Retina (tissue), 1 donor: ENCODE measurements around the gene LRCOL1.
"Not testable (repeated sequence)": the region's sequence is repeated elsewhere in the genome, so short reads cannot be mapped to it uniquely, and the experiment has no call there.

Experiments
- DNase-seq: peaks from one replicate; pipeline ENCODE4 v3.0.0-alpha.2; 2016

The LRCOL1 gene

DNA sequence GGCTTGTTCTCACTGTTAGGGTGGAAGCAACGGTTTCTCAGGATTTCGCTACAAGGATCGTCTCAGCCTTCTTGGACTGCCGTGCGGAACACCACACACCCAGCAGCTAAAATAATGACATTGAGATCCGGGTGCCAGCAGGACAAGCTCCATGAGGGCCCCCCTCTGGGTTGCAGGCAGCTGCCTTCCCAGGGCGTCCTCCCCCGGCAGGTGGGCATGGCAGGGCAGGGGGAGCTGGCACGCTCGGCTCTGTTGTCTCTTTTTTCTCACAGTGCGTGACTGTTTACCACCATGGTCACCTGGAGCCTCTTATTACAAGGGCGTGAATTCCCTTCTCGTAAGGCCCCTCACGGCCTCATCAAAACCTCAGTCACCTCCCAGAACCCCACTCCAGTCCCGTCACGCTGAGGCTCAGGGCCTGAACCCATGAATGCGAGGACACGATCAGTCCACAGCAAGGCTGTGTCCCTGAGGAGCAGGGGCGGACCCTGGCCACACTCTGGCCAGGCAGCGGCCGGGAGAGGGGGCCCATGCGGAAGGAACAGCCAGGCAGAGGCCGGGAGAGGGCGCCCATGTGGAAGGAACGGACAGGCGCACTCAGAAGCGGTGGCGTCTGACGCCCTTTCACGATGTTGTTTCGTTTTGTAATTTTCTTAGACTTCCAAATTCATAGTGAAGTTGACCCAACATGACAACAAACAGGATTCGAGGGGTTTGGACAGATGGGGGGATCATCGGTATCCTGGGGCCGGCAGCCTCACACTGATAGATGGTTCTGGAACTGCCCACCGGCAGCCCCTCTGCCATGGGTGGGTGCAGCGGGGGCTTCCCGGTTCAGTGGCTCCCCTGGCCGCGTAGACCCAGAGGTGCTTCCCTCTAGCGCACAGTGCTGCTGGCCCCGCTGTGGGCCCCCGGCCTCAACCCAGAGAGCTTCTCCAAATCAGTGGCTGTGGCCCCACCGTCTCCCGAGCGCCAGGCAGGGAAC lies 10.0 kb downstream of the LRCOL1 start:
- peak; percentile 87 for DNase-seq

DNA sequence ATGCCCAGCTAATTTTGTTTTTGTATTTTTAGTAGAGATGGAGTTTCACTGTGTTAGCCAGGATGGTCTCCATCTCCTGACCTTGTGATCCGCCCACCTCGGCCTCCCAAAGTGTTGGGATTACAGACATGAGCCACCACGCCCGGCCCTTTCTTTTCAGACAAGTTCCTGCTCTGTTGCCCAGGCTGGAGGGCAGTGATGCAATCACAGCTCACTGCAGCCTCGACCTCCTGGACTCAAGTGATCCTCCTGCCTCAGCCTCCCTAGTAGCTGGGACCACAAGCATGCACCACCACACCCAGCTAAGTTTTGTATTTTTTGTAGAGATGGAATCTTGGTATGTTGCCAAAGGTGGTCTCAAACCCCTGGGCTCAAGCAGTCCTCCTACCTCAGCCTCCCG lies 10.9 kb downstream of the LRCOL1 start:
- DNase-seq: not testable (repeated sequence)

DNA sequence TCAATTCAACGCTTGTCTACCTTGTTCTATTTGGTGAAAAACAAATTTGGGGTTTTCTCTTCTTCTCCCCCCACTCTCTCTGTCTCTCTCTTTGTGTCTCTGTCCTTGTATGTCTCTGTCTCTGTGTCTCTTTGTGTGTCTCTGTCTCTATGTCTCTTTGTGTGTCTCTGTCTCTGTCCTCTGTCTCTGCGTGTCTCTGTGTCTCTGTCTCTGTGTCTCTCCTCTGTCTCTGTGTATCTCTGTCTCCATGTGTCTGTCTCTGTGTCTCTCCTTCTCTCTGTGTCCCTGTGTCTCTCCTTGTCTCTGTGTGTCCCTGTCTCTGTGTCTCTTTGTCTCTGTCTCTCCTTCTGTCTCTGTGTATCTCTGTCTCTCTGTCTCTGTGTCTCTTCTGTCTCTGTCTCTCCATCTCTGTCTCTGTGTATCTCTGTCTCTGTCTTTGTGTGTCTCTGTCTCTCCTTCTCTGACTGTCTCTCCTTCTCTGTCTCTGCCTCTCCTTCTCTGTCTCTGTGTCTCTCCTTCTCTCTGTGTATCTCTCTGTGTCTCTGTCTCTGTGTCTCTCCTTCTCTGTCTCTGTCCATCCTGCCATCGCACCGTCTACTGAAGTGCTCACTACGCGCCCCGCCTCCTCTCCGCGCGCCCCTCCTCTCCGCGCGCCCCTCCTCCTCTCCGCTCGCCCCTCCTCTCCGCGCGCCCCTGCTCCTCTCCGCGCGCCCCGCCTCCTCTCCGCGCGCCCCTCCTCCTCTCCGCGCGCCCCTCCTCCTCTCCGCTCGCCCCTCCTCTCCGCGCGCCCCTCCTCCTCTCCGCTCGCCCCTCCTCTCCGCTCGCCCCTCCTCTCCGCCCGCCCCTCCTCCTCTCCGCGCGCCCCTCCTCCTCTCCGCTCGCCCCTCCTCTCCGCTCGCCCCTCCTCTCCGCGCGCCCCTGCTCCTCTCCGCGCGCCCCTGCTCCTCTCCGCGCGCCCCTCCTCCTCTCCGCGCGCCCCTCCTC lies 12.8 kb downstream of the LRCOL1 start:
- DNase-seq: peak; percentile 43

DNA sequence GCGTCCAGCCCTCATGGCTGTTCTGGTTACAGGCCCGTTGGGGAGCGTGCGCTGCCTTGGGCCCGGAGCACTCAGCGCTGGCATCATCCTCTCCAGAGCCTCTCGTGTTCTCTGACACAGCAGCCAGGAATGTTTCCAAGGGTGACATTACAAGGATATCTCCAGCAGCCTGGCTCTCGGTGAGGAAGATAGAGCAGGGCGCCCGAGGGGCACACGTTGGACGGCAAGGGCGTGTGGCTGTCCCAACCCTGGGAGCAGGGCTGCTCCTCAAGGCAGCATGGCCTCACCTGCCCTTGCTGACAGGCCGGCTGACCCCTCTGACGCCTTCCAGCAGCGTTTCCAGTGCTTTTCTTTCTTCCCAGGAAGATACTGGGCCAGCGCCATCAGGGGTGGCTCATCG lies 14.4 kb downstream of the LRCOL1 start:
- no peak for DNase-seq

DNA sequence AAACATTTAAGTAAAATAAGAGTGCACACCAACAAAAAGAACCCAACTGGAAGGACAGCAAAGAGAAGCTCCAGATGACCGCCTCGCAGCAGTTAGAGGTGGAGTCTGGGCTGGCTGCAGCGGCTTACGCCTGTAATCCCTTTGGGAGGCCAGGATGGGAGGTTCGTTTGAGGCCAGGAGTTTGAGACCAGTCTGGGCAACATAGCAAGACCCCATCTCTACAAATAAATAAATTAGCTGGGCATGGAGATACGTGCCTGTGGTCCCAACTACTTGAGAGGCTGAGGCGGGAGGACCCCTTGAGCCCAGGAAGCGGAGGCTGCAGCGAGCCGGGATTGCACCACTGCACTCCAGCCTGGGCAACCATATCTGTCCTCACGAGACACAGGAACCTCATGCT lies 15.2 kb downstream of the LRCOL1 start:
- DNase-seq: no peak

DNA sequence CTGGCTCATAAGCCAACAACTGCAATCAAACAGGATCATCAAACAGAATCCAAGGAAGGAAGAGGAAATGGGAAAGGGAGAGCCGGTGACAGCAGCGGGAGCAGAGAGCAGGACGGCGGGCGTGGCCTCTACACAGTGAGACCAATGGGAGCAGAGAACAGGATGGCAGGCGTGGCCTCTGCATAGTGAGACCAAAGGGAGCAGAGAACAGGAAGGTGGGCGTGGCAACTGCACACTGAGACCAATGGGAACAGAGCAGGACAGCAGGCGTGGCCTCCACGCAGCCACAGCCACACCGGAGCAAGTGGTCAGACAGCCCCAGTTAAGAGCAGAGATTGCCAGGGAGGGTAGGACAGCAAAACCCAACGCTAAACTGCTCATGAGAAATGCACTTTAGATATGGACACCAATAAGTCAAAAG lies 16.4 kb downstream of the LRCOL1 start:
- peak; percentile 85 for DNase-seq

DNA sequence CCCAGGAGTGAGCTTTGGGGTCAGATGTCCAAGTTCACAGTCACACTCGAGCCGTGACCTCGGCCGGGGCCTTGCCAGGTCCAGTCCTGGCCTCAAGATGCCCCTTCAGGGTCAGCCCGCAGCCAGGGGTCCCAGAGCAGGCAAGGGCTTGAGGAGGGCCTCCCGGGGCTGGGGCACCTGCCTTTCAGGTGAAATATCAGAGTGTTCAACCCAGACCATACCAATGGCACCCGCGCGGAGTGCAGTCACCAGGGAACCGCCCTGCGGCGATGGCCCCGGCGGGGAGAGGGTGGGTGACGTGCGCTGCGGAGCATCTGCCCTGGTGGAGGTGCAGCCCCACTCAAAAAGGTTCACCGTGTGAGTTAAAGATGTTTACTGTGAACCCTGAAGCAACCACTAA lies 16.9 kb downstream of the LRCOL1 start:
- DNase-seq: no peak

DNA sequence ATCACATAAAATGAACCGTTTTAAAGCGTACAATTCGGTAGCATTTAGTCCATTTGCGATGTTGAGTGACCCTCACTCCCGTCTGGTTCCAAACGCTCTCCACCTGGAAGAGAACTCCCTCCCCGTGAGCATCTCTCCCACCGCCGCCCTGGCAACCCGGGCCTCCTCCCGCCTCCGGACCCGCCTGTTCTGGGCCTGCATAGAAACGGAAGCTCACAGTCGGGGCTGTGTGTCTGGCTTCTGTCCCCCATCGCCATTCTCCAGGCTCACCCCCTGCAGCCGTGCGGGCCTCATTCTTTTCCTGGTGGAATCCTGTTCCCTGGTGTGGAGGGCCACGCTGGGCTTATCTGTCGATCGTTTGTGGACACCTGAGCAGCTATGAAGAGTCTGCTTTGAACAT lies 17.3 kb downstream of the LRCOL1 start:
- no peak for DNase-seq

DNA sequence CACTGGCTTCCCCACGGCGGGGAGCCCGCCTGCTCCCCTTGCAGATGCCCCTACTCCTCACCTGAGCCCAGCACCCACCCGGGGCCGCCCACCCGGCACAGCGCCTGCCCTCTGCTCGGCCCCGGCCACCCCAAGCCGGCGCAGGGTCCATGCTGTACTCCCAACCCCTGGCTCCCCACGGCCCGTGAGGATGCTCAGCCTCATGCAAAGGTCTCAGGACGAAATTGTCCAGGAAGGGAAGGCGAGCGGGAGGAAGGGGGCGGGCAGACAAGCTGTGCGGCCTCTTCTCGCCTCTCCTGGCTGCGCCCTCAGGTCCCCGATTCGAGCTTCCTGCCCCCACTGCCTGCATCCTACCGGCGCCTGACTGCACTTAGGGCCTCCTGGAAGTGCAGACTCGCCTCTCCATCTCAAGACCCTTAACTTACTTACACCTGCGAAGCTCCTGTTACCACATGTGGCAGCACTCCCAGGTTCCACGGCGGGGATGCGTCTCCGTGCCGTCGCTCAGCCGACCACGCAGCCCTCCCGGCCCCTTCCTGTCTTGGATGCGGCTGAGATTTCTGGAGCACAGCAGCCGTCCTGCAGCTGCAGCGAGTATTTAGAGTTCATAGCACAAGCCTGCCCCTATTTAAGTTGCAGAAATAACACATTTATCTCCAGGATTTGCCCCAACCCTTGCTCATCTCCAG lies 18.0 kb downstream of the LRCOL1 start:
- DNase-seq: no peak

DNA sequence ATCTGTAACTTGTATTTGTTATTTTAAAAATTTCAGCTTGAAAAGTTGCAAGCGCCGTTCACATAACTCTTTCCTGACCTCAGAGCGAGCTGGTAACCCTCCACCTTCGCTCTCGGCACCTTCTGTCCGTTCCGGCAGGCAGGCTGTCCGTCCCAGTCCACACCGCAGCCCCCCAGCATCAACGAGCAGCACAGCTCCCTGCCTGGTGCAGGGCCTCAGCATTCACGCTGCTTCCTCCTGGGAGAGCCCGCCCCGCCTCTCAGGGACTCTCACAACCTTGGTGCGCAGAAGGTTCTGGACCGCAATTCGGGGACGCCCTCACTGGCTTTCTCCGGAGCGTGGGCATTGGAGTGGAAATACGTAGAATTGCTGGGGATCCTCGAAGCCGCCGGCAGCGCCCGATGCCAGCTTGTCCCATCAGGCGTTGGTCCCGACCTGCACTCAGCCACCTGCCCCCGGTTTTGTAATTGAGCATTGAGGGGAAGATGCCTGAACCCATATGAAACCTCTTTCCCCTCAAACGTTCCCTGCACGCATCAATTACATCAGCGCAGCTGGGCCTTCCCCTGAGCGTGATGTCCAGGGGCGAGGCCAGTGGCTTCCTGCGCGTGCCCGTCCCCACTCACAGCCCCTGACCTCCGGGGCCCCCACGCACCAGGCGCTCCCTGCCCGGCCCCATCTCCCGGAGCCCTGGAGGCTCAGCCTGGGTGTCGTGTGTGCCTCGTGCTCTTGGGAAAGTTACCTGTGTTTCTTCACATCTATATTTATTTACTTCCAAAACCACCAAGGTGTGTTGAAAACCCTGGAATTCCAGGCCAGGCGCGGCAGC lies 19.1 kb downstream of the LRCOL1 start:
- DNase-seq: no peak

DNA sequence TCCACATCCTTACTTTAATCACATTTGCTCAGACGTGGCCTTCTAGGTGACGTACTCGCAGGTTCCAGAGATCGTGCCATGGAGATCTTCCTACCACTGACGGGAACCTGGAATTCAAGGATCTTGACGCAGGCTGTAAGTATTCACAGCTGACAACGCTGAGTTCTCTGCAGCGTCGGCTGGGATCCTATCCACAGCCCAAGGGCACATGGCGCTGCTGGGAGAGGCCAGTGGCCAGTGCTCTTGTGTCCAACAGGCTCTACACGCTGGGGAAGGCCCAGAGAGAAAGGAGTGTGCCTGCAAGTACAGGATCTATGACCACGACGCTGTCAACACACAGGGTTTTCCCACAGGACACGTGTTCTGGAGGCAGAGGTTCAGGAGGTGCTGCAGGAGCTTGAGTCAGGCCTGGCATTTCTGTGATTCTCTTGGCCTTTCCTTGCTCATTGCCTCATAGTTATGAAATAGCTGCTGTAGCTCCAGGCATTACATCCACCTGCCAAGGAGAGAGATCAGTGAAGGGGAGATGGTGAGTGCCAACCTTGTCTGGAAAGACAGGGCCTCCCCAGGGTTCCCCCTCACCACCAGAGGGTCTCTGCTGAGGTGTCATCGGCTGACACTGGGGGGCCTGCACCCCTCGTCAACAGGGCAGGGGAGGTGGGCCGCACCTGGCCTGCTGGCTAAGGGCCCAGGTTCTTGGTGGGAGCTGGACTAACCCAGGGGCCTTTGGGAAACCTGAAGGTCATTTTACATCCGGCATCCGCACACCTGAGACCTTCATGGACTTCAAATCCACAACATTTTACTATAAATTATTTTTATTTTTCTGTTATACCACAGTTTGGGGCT lies 21.3 kb downstream of the LRCOL1 start:
- DNase-seq: no peak

DNA sequence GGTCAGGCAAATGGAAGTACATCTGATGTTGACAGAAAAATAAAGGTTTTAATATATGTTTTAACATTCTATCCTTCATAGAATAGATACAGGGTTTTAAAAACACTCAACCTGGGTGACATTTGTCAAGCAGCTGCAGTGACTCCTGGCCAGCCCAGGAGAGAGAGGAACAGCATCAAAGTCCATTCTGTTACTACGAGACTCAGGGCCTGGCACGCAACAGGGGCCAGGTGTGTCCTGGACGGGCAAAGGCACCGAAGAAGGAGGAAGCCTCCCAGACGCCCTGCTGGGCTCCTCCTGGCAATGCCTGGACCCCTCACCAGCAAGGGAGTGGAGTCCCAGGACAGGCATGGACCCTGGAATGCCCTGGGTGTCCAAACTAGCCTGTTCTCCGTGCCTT lies 22.1 kb downstream of the LRCOL1 start:
- DNase-seq: no peak

DNA sequence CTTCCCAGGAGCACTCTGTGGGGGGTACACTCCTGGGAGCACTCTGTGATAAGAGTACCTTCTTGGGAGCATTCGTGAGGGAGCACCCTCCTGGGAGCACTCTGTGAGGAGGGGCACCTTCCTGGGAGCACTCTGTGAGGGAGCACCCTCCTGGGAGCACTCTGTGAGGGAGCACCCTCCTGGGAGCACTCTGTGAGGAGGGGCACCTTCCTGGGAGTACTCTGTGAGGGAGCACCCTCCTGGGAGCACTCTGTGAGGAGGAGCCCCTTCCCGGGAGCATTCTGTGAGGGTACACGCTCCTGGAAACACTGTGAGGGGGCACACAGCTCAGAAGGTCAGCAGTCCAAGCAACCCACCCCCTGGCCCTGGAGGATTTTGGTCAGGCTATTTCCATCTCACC lies 22.6 kb downstream of the LRCOL1 start:
- DNase-seq: no peak

DNA sequence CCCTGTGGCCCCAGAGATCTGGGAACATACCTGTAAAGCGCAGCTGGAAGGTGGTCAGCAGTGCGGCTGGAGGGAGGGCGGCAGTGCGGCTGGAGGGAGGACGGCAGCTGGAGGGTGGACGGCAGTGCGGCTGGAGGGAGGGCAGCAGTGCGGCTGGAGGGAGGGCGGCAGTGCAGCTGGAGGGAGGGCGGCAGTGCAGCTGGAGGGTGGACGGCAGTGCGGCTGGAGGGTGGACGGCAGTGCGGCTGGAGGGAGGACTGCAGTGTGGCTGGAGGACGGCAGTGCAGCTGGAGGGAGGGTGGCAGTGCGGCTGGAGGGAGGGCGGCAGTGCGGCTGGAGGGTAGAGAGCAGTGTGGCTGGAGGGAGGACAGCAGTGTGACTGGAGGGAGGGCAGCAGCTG lies 23.5 kb downstream of the LRCOL1 start:
- no peak for DNase-seq

DNA sequence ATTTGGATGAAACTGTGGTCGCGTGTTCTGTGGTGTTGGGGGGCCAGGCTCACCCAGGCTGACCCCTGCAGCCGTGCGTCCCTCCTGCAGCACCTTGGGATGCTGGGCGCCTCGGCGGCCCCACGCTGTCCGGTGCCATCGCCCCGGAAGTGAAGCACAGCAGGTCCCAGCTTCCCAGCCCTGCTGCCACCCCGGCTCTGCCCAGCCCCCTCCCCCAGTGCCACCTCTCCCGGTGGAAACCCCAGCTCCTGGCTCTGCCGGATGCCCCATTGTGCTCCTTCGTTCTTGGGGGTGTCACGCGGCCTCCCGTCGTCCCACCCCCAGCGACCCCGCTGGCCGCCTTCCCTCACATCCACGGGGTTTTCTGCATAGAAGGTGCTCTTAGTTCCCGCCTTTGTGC lies 25.2 kb downstream of the LRCOL1 start:
- DNase-seq: no peak

DNA sequence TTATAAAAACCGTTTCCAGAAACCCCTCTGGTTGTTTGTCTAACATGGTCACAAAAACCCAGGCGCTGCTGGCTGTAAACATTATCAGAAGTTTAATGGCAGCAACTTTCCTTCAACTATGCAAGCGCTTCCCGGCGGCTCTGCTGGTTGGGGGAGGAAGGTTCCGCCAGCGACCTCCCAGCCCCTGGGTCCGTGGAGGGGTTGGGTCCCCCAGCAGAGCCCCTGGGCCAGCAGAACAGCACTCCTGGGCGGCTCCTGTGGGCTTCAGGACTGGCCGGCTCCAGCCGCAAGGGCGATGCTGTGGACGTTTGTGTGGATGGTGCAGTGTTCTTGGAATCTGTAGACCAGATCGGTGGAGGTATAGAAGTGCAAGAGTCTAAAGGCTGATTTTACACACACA lies 26.0 kb downstream of the LRCOL1 start:
- DNase-seq: no peak

DNA sequence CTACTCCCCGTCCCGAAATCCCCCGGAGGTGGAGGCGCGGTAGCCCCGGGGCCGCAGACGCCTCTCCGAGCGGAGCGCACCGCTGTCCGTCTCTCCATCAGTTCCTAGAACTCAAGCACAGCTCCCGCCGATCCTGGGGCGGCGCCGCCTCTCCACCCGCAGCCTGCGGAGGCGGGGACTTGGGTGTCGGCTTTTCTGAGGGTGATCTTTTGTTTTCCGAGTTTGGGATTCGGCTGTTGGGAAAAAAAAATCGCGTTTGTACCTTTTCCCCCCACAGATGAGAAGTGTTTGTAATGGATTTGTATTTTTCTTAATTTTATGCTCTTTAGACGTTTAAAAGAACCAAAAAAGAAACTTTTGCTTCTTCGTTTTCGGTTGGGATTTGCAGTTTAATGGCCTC lies 26.6 kb downstream of the LRCOL1 start:
- peak; percentile 52 for DNase-seq

DNA sequence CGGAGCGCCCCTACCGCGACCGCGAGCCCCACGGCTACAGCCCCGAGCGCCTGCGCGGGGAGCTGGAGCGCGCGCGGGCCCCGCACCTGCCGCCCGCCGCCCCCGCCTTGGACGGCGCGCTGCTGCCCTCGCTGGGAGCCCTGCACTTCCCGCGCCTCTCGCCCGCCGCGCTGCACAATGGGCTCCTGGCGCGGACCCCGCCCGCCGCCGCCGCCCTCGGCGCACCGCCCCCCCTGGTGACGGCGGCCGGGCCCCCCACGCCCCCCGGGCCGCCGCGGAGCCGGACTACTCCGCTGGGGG lies 27.0 kb downstream of the LRCOL1 start:
- no peak for DNase-seq

DNA sequence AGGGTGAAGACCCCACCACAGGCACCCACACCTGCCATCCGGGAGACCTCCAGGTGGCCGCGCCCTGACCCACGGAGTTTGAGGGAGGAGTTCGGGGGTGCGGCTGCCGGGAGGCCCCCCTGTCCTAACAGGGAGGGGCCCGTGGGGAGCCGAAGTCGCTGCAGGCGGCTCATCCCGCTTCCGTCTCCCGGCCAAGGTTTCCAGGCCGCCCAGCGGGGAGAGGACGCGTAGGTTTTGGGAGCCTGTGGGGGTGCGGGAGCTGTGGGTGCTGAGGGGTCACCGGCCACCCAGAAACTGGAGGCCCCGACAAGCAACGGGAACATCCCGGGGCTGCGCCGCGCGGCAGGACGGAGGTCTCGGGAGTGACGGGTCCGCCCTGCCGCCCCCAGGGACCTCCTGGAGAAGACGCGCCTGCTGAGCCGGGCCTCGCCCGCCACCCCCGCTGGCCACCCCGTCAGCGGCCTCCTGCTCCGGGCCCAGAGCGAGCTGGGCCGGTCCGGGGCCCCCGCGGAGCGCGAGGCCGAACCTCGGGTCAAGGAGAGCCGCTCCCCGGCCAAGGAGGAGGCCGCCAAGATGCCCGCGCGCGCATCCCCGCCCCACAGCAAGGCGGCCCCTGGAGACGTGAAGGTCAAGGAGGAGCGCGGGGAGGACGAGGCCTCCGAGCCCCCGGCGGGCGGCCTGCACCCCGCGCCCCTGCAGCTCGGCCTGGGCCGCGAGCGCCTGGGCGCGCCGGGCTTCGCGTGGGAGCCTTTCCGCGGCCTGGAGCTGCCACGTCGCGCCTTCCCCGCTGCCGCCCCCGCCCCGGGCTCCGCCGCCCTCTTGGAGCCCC lies 27.6 kb downstream of the LRCOL1 start:
- peak; percentile 51 for DNase-seq

DNA sequence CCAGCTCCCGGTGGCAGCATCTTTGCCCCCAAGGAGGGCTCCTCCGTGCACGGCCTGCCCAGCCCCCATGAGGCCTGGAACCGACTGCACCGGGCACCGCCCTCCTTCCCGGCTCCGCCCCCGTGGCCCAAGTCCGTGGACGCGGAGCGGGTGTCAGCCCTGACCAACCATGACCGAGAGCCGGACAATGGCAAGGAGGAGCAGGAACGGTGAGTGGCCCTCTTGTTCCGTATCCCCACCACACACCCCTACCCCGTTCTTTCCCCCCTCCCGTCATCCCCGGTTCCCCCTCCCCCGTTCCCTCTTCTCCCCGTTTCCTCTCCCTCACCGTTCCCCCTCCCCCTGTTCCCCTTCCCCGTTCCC lies 28.3 kb downstream of the LRCOL1 start:
- DNase-seq: no peak
